C4-2B (cell line): ENCODE data around the gene PNMA8A.
"Not testable (repeated sequence)": the region's sequence is repeated elsewhere in the genome, so short reads cannot be mapped to it uniquely, and the experiment has no call there.

ENCODE experiments used
- H3K27ac ChIP-seq: fragments of 450-650 bp; 2 replicates; pipeline ENCODE4 v1.5.1; 2017
- CTCF ChIP-seq: fragments of 450-650 bp; conservative IDR thresholded peaks from 2 replicates; pipeline ENCODE4 v1.5.1; 2017; ENCODE audit warnings: mild to moderate bottlenecking
- ZFX ChIP-seq: fragments of 450-650 bp; IDR thresholded peaks from 2 replicates; pipeline ENCODE4 v1.6.1; 2017

PNMA8A gene

GRCh38 chr19:46449228-46449627 lies 22.1 kb downstream of the PNMA8A start:
- H3K27ac ChIP-seq: no peak overlapping the region
- TF ChIP-seq ZFX (no peak), CTCF (no peak)

GRCh38 chr19:46448601-46449000 lies 22.8 kb downstream of the PNMA8A start:
- no peak for TF ChIP-seq CTCF
- TF ChIP-seq ZFX: no peak

GRCh38 chr19:46447824-46448223 lies 23.5 kb downstream of the PNMA8A start:
- H3K27ac ChIP-seq: no peak overlapping the region
- TF ChIP-seq ZFX (no peak), CTCF (no peak)

More at GRCh38 chr19:46448601-46449000, 22.8 kb downstream of the PNMA8A start:
- H3K27ac ChIP-seq: no peak overlapping the region

GRCh38 chr19:46447006-46447405 lies 24.4 kb downstream of the PNMA8A start:
- no peak for TF ChIP-seq CTCF
- no peak for TF ChIP-seq ZFX
- H3K27ac ChIP-seq: no peak overlapping the region

- TF ChIP-seq ZFX (no peak), CTCF (no peak)
- H3K27ac ChIP-seq: no peak overlapping the region
Measured at GRCh38 chr19:46446021-46446420, 25.3 kb downstream of the PNMA8A start.

- TF ChIP-seq CTCF (no peak), ZFX (no peak)
- peak overlapping the region; percentile 78 for H3K27ac ChIP-seq
Measured at GRCh38 chr19:46442808-46443450, 28.4 kb downstream of the PNMA8A start.

GRCh38 chr19:46441866-46442265 lies 29.5 kb downstream of the PNMA8A start:
- peak overlapping the region; percentile 78 for H3K27ac ChIP-seq
- TF ChIP-seq CTCF (no peak), ZFX (no peak)

- not testable (repeated sequence) for H3K27ac ChIP-seq
Measured at GRCh38 chr19:46435689-46436088, 35.7 kb downstream of the PNMA8A start.
